NCI-H2029 (cell line): ENCODE results near the gene MUC12.
A peak's percentile ranks its signal among the peaks of the same experiment; 100 is the strongest.
"Not testable (repeated sequence)": the region's sequence is repeated elsewhere in the genome, so short reads cannot be mapped to it uniquely, and the experiment has no call there.

Experiments used
- DNase-seq: peaks from one replicate; lab custom pipeline; 2025; lab: John Stamatoyannopoulos, UW

MUC12 gene

GRCh38 chr7:100994671-100995070, 25.3 kb downstream of the MUC12 start:
- DNase-seq = not testable (repeated sequence)

DNA sequence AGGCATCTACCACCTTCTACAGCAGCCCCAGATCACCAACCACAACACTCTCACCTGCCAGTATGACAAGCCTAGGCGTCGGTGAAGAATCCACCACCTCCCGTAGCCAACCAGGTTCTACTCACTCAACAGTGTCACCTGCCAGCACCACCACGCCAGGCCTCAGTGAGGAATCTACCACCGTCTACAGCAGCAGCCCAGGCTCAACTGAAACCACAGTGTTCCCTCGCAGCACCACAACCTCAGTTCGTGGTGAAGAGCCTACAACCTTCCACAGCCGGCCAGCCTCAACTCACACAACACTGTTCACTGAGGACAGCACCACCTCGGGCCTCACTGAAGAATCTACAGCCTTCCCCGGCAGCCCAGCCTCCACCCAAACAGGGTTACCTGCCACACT, 29.2 kb downstream of the MUC12 start:
- DNase-seq = not testable (repeated sequence)

DNA sequence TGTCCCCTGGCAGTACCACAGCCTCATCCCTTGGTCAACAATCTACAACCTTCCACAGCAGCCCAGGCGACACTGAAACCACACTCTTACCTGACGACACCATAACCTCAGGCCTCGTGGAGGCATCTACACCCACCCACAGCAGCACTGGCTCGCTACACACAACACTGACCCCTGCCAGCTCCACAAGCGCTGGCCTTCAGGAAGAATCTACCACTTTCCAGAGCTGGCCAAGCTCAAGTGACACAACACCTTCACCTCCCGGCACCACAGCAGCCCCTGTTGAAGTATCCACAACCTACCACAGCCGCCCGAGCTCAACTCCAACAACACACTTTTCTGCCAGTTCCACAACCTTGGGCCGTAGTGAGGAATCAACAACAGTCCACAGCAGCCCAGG, 30.0 kb downstream of the MUC12 start:
- DNase-seq = not testable (repeated sequence)

GRCh38 chr7:101000025-101000424, 30.7 kb downstream of the MUC12 start:
- DNase-seq = not testable (repeated sequence)

DNA sequence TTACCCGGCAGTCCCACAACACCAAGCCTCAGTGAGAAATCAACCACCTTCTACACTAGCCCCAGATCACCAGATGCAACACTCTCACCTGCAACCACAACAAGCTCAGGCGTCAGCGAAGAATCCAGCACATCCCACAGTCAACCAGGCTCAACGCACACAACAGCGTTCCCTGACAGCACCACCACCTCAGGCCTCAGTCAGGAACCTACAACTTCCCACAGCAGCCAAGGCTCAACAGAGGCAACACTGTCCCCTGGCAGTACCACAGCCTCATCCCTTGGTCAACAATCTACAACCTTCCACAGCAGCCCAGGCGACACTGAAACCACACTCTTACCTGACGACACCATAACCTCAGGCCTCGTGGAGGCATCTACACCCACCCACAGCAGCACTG, 33.0 kb downstream of the MUC12 start:
- DNase-seq = not testable (repeated sequence)

DNA sequence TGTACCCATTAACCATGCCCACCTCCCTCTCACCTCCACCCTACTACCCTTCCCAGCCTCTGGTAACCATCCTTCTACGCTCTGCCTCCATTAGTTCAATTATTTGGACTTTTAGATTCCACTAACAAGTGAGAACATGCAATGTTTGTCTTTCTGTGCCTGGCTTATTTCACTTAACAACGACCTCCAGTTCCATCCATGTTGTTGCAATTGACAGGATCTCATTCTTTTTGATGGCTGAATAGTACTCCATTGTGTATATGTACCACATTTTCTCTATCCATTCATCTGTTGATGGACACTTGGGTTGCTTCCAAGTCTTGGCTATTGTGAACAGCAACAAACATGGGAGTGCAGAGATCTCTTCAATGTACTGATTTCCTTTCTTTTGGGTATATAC, 38.0 kb downstream of the MUC12 start:
- DNase-seq = not testable (repeated sequence)

DNA sequence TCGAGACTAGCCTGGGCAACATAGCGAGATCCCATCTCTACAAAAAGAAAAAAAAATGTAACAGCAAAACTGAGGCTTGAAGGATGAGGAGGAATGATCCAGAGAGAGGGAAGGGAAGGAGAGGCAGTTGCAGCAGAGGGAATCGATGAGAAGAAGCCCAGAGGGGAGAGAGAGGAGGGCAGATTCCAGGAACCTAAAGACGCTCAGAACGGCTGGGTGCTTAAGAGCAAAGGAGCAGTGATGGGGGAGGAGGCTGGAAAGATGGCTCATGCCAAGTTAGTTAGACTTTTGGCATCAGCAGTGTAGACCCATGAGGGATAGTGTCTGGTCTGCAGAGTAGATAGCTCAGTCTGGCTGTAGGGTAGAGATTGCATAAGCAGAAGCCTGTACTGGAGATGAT, 40.3 kb downstream of the MUC12 start:
- no peak for DNase-seq

DNA sequence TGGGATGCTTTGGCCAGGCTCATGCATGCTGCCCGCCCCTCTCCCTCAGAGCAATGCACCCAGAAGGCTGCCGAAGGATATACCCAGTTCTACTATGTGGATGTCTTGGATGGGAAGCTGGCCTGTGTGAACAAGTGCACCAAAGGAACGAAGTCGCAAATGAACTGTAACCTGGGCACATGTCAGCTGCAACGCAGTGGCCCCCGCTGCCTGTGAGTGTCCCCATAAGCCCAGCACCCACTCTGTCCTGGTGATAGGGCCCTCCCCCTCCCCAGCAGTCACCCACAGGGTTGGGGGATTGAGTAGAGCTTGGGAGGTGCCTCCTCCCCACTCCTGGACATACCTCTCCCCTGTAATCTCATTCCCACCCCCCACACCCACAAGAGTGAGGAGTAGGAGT, 43.6 kb downstream of the MUC12 start:
- DNase-seq = no peak

DNA sequence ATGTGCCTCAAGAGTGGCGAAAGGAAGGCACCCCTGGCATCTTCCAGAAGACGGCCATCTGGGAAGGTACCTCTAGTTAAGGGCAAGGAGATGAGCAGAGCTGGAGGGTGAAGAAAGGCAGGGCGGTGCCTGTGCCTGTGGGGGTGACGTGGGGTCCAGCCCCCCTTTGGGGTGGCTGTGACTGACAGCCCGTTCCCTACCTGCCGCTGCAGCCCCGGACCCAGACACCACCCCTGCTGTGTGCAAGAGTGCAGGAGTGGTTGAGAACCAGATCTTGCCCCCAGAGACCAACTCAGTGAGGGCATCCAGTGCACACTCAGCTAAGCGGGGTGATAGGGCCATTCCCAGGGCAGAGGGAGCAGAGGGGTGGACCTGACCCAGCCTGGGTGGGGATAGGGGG, 46.3 kb downstream of the MUC12 start:
- DNase-seq = no peak

GRCh38 chr7:101017064-101017777, 47.9 kb downstream of the MUC12 start:
- DNase-seq = peak; percentile 22

GRCh38 chr7:101018271-101019167, 49.2 kb downstream of the MUC12 start:
- DNase-seq = no peak

GRCh38 chr7:101020444-101020843, 51.1 kb downstream of the MUC12 start:
- DNase-seq = no peak

DNA sequence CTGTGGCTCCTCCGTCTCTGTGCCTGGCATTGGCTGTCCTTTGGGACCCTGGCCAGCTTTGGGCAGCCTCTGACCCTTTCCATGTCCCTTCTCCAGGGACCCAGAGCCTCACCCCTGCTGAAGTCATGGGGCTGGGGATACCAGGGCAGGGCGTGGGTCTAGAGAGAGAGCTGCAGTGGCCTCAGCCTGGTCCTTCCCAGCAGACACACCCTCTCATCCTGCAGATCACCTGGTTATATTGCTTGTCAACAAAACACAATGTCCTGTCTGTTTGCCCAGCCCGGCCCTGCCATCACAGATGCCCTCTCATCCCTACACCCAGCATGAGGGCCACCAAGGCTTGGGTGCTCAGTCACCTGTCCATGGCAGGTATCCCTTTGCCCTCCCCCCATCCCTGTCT, 52.3 kb downstream of the MUC12 start:
- DNase-seq = no peak

- no peak for DNase-seq
These were observed 54.5 kb downstream of the MUC12 start for GRCh38 chr7:101023839-101024238.

- DNase-seq = no peak
These were observed 61.7 kb downstream of the MUC12 start for GRCh38 chr7:101031082-101031481.

DNA sequence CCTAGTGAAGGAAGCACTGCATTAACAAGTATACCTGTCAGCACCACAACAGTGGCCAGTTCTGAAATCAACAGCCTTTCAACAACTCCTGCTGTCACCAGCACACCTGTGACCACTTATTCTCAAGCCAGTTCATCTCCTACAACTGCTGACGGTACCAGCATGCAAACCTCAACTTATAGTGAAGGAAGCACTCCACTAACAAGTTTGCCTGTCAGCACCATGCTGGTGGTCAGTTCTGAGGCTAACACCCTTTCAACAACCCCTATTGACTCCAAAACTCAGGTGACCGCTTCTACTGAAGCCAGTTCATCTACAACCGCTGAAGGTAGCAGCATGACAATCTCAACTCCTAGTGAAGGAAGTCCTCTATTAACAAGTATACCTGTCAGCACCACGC, 66.6 kb downstream of the MUC12 start:
- DNase-seq = no peak

DNA sequence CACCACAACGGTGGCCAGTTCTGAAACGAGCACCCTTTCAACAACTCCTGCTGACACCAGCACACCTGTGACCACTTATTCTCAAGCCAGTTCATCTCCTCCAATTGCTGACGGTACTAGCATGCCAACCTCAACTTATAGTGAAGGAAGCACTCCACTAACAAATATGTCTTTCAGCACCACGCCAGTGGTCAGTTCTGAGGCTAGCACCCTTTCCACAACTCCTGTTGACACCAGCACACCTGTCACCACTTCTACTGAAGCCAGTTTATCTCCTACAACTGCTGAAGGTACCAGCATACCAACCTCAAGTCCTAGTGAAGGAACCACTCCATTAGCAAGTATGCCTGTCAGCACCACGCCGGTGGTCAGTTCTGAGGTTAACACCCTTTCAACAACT, 71.9 kb downstream of the MUC12 start:
- not testable (repeated sequence) for DNase-seq

DNA sequence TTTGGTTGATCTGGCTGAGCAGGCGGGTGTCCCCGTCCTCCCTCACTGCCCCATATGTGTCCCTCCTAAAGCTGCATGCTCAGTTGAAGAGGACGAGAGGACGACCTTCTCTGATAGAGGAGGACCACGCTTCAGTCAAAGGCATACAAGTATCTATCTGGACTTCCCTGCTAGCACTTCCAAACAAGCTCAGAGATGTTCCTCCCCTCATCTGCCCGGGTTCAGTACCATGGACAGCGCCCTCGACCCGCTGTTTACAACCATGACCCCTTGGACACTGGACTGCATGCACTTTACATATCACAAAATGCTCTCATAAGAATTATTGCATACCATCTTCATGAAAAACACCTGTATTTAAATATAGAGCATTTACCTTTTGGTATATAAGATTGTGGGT, 89.0 kb downstream of the MUC12 start:
- DNase-seq = no peak

DNA sequence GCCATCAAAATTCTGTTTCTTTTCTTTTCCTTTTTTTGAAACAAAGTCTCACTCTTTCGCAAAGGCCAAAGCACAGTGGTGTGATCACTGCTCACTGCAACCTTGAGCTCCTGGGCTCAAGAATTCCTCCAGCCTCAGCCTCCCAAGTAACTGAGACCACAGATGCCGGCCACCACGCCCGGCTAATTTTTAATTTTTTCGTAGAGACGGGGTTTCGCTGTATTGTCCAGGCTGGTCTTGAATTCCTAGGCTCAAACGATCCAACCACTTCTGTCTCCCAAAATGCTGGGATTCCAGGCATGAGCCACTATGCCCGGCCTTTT, 90.2 kb downstream of the MUC12 start:
- DNase-seq = no peak

DNA sequence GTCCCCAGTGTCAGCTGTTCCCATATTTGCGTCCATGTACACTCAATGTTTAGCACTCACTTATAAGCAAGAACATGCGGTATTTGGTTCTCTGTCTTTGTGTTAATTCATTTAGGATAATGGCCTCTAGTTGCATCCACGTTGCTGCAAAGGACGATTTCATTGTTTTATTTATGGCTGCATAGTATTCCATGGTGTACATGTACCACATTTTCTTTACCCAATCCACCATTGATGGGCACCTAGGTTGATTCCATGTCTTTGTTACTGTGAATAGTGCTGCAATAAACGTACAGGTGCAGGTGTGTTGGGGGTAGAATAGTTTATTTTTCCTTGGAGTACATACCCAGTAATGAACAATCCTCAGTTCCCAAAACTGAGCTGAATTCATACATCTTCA, 91.6 kb downstream of the MUC12 start:
- DNase-seq = no peak

DNA sequence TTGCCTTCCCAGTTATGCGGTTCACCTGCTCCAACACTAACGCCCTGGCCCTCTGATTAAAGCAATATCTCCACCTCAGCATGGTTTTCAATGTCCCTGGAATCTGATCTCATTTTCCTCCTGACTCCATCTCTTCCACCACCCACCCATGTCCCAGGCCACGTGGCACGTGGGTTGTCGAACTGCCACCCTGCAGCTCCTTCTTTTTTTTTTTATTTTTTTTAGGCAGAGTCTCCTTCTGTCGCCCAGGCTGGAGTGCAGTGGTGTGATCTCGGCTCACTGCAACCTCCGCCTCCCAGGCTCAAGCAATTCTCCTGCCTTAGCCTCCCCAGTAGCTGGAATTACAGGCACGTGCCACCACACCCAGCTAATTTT, 94.8 kb downstream of the MUC12 start:
- not testable (repeated sequence) for DNase-seq

DNA sequence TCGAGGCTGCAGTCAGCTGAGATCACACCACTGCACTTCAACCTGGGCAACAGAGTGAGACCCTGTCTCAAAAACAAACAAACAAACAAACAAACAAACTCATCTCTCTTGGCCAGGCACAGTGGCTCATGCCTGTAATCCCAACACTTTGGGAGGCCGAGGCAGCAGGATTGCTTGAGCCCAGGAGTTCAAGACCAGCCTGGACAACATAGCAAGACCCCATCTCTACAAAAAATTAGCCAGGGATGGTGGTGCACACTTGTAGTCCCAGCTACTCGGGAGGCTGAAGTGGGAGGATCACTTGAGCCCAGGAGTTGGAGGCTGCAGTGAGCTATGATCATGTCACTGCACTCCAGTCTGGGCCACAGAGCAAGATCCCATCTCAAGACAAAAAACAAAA, 95.8 kb downstream of the MUC12 start:
- not testable (repeated sequence) for DNase-seq

DNA sequence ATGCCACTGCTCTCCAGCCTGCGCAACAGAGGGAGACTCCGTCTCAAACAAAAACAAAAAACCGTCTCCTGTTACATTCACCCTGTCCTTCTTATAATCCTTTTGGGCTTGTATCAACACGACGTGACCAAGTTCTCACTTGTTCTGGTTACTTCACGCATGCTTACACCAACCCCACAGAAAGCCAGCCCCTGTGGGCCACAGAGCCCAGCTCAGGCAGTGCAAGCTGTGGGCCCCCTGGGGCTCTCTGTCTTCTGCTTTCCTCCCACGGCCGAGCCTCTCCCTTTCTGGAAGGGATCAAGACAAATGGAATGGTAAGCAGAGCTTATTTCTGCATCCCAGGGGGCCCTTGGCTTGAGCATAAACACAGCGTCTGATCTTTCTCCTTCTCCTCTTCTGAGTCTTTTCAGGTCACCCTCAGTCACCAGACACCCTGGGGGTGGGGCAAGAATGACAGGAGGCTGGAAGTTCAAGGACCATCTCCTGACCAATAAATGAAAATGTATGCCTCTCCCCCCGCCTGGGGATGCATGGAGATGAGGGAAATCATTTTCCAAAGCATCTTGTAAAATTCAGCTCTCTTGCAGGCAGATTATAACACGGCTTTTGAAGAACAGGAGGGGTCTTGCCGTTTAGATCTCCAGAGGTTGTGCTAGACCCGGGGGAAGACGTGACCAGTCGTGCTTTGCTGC, 96.9 kb downstream of the MUC12 start:
- DNase-seq = no peak
